K562 treated with DMSO at 1 percent for 48 hours (cell line): ENCODE results near the gene CHIC1. TPM values are rescaled to one million over a fixed set of nuclear protein-coding genes. Genes with fewer than 3 reads are reported as not detected.

Experiments used
- total RNA-seq: library from RNA; unstranded; fragments of 300-600 nt; gene quantifications from 2 replicates; pipeline ENCODE4 v1.2.3, GENCODE V29; 2022; ENCODE audit warnings: low replicate concordance; ENCODE audit errors: extremely low read depth

The CHIC1 gene
- not detected in 2 replicates for total RNA-seq

DNA sequence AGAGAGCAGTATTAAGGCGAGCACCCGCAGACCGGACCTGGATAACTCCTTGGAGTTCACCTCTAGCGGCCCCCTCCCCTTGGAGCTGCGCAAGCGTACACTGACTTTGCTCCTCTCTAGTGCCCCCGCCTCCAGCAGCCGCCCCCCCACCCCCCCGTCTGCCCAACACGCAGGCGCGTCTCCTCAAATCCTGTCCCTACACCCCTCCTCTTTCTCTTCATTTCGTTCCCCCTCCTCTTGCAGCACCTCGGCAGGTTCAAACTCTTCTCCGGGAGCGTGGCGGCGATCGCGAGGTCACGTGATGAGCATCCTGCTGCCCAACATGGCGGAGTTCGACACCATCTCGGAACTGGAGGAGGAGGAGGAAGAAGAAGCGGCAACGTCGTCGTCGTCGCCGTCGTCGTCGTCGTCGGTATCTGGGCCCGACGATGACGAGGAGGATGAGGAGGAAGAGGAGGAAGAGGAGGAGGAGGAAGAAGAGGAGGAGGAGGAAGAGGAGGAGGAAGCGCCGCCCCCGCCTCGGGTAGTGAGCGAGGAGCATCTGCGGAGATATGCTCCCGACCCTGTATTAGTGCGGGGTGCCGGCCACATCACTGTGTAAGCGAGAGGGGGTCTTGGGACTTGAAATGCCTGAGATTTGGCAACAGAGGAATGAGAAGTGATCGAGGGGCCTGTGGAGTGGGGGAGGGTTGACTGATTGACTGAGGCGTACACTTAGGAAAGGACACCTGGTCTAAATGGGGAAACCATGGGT, at the start of gene CHIC1:
TSS of gene CHIC1 (plus strand) at position 214 of the 754 bp plus-strand sequence. CDS start at position 302, 88 bp downstream.

Other genes starting within 250 kb of the CHIC1 start
- not detected in 2 replicates for gene CDX4, start 116.1 kb upstream of the CHIC1 start, total RNA-seq